Epithelial cell of esophagus (primary cell): ENCODE results near the gene CPAMD8.
"Not testable (repeated sequence)": the region's sequence is repeated elsewhere in the genome, so short reads cannot be mapped to it uniquely, and the experiment has no call there.

Experiments used
- DNase-seq: peaks from one replicate; pipeline ENCODE4 v3.0.0; 2010; ENCODE audit warnings: low read depth
- H3K4me3 ChIP-seq: 2 replicates; pipeline ENCODE4 v1.5.1; 2011; ENCODE audit warnings: mild to moderate bottlenecking, low read length, control low read depth
- TF ChIP-seq, protein P1 (sequence below): IDR thresholded peaks from 2 replicates; pipeline ENCODE4 v1.5.1; 2011; ENCODE audit warnings: low read depth, mild to moderate bottlenecking, low read length, control low read depth, inconsistent platforms; ENCODE audit not compliant: insufficient read depth; ENCODE audit errors: missing control alignments

The CPAMD8 gene

DNA sequence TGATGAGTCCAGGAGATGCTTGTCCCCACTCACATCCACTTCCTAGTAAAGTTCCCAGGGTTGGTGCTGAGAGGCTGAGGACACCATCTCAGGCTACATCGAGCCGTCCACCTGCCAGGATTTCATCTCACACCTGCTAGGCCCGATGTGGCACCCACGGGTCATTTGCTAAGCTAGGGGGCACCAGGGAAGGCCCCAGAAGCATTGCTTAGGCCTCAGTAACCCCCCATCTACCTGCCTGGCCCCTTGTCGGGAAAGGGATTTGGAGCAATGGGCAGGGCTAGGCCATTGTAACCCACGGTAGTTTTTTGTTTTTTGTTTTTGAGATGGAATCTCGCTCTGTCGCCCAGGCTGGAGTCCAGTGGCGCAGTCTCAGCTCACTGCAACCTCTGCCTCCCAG, 86.0 kb downstream of the CPAMD8 start:
- H3K4me3 ChIP-seq = no peak overlapping the region
- TF ChIP-seq, protein P1, sequence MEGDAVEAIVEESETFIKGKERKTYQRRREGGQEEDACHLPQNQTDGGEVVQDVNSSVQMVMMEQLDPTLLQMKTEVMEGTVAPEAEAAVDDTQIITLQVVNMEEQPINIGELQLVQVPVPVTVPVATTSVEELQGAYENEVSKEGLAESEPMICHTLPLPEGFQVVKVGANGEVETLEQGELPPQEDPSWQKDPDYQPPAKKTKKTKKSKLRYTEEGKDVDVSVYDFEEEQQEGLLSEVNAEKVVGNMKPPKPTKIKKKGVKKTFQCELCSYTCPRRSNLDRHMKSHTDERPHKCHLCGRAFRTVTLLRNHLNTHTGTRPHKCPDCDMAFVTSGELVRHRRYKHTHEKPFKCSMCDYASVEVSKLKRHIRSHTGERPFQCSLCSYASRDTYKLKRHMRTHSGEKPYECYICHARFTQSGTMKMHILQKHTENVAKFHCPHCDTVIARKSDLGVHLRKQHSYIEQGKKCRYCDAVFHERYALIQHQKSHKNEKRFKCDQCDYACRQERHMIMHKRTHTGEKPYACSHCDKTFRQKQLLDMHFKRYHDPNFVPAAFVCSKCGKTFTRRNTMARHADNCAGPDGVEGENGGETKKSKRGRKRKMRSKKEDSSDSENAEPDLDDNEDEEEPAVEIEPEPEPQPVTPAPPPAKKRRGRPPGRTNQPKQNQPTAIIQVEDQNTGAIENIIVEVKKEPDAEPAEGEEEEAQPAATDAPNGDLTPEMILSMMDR = no peak
- DNase-seq = no peak

DNA sequence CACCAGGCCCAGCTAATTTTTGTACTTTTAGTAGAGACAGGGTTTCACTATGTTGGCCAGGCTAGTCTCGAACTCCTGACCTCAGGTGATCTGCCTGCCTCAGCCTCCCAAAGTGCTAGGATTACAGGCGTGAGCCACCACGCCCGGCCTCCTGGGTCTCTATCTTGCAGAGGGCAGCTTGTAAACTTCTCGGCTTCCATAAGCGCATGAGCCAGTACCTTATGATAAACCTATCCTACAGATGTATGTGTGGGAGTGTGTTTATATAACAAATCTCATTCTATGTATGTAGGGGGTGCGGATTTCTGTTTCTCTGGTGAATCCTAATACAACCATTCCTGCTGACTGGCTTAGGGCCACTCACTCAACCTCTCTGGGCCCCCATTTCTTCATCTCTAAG, 86.5 kb downstream of the CPAMD8 start:
- not testable (repeated sequence) for DNase-seq, H3K4me3 ChIP-seq

DNA sequence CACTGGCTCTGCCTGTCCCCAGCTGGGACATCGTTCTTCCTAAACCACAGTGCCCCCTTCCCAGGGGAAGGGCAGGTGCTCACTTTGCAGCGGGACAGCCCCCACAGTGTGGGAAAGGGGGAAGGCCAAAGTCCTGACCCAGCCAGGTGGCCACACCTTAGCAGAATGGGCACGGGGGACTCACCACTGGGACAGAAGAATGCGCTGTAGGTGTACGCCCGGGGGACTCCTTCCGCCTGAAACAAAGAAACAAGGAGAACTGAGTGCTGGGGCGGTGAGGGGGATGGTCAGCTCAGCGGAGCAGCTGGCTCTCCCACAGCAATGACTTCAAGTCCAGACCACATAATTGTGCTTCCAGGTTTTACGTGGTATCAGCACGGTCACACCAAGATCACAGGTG, 88.4 kb downstream of the CPAMD8 start:
- DNase-seq = no peak
- H3K4me3 ChIP-seq = no peak overlapping the region
- TF ChIP-seq, protein P1 = no peak

DNA sequence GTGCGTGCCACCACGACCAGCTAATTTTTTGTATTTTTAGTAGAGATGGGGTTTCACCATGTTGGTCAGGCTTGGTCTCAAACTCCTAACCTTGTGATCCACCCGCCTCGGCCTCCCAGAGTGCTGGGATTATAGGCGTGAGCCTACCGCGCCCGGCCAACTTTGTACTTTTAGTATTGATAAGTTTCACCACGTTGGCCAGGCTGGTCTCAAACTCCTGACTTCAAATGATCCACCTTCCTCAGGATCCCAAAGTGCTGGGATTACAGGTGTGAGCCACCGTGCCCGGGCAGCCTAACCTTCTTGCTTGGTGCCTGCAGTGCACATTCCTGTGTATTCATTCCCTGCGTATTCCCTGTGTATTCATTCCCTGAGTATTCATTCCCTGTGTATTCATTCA, 88.8 kb downstream of the CPAMD8 start:
- not testable (repeated sequence) for H3K4me3 ChIP-seq, DNase-seq

DNA sequence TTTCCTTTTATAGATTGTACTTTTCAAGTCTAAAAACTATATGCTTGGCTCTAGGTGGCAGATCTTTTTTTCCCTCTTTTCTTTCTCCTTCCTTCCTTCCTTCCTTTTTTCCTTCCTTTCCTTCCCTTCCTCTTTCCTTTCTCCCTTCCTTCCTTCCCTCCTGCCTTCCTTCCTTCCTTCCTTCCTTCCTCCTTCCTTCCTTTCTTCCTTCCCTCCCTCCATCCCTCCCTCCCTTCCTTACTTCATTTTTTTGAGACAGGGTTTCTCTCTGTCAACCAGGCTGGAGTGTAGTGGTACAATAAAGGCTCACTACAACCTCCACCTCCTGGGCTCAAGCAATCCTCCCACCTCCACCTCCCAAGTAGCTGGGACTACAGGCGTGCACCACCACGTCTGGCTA, 89.7 kb downstream of the CPAMD8 start:
- H3K4me3 ChIP-seq = no peak overlapping the region
- DNase-seq = no peak
- TF ChIP-seq, protein P1 = no peak

DNA sequence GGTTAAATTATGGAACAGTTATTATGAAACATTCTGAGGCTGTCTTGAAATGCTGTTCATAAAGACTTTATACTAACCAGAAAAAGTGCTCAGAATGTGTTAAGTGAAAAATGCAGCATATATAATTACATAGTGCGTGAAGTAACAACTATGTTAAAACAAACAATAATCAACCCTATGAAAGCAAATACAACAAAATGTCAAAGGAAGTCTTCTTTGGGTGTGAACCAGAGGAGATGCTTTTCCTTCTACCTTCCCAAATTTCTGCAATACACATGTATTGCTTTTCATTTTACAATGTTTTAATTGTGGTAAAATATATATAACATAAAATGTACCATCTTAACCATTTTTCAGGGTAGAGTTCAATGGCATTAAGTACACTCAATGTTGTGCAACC, 92.1 kb downstream of the CPAMD8 start:
- TF ChIP-seq, protein P1 = no peak
- no peak overlapping the region for H3K4me3 ChIP-seq
- no peak for DNase-seq

DNA sequence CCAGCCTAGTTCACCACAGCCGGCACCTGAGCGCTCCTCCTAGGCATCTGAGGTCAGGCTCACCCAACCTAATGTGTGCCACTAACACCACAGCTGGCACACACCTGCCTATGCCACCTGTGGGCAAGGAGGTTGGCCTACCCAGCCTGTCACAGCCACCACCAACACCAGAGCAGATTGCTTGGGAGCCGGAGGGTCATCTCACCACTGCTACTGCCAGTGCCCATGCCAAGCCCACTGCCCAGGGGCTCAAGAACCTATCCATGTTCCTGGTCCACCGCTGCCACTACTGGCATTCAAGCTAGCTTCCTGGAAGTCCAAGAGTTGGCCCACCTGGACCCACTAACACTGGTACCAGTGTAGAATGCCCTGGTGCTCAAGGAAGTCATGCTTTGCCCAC, 95.3 kb downstream of the CPAMD8 start:
- TF ChIP-seq, protein P1 = no peak
- no peak overlapping the region for H3K4me3 ChIP-seq
- no peak for DNase-seq

DNA sequence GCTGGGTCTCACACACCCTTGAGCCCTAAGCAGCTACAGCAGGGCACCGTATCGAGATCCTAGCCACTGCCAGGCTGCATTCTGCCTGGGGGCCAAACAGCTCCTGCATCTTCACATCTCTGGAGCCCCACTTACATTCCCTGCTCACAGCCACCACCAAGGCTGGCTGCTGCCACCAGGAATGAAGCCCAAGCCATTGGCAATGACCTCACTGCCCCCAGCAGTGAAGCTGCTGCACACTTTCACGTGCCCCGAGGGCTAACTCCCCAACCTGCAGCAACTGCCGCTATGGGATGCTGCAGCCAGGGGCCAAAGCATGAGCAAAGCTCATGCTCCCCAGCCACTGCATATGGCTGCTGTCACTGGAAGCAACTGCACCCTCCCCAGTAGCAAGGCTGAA, 95.9 kb downstream of the CPAMD8 start:
- DNase-seq = no peak
- H3K4me3 ChIP-seq = no peak overlapping the region
- TF ChIP-seq, protein P1 = no peak
